Right lobe of liver (tissue), 6 donors: ENCODE data around the gene GPS1. TPM values are rescaled to one million over a fixed set of nuclear protein-coding genes. Genes with fewer than 3 reads are reported as not detected.

Source experiments
- ATAC-seq, 4 donors: fragments of 200-7000 bp; cut with Tn5 transposase; one replicate each; pipeline ENCODE4 v1.9.1; 2020; ENCODE audit warnings: mild to moderate bottlenecking in 4 of 4, moderate library complexity in 4 of 4
- DNase-seq, 3 donors: peaks; one replicate each; pipeline ENCODE4 v3.0.0-alpha.2; 2020
- H3K27ac ChIP-seq, 3 donors: fragments of 200-600 bp; one replicate each; pipeline ENCODE4 v1.8.0; 2022
- H3K27me3 ChIP-seq, 2 donors: fragments of 200-600 bp; one replicate each; pipeline ENCODE4 v1.8.0; 2022
- H3K36me3 ChIP-seq, 4 donors: fragments of 200-600 bp; sonication (generic) in 1 of 4; one replicate each; pipeline versions ENCODE4 v1.5.1 to v1.8.0; 2017 to 2022; ENCODE audit warnings: control low read depth in 1 of 4
- H3K4me1 ChIP-seq, 4 donors: fragments of 200-600 bp; sonication (generic) in 1 of 4; one replicate each; pipeline versions ENCODE4 v1.5.1 to v1.8.0; 2017 to 2022; ENCODE audit warnings: control low read depth in 1 of 4
- H3K4me3 ChIP-seq, 3 donors: fragments of 200-600 bp; one replicate each; pipeline ENCODE4 v1.8.0; 2022
- H3K9me3 ChIP-seq, 4 donors: fragments of 200-600 bp; sonication (generic) in 1 of 4; one replicate each; pipeline versions ENCODE4 v1.5.1 to v1.8.0; 2017 to 2022; ENCODE audit warnings: control low read depth in 1 of 4
- CTCF ChIP-seq, 4 donors: fragments of 200-600 bp in 3 of 4; fragments of 450-650 bp in 1 of 4; IDR thresholded peaks; one replicate each; pipeline versions ENCODE4 v1.5.1 to v1.8.0; 2016 to 2022; ENCODE audit warnings: antibody characterized with exemption in 4 of 4, mild to moderate bottlenecking in 2 of 4
- POLR2A ChIP-seq: fragments of 450-650 bp; IDR thresholded peaks from one replicate; pipeline ENCODE4 v1.6.1; 2017; ENCODE audit warnings: antibody characterized with exemption, mild to moderate bottlenecking
- WGBS: methylation state at CpG from one replicate; pipeline ENCODE4 v1.1.6; 2018; ENCODE audit warnings: low coverage, low lambda C conversion rate; ENCODE audit not compliant: insufficient coverage; ENCODE audit errors: missing lambda C conversion rate; 5-methylcytosine and 5-hydroxymethylcytosine counted together
- intact Hi-C, 2 donors: fragments of 100-400 bp; cut with DNase I; formaldehyde crosslinking; loops; one replicate each; pipeline versions ENCODE4 v1.11.2 to v1.14.1; 2022
- total RNA-seq, 6 experiments: library from RNA; depleted of rRNA in 2 of 6; stranded (reverse); fragments of >200 nt in 2 of 6; fragmentation: NEBNext Ultra II Directional in 3 of 6; extraction: Animal tissue kit (Norgen Biotek cat#: 25700) in 3 of 6; gene quantifications; one replicate each; pipeline versions ENCODE4 v1.1.0 to v1.2.4, GENCODE V29; 2016 to 2023
- donor health status: DM: no; HTN: yes; CAD: no.
- donor health status: DM: no; HTN: no; CAD: no.
- donor health status: DM: no; HTN: no; CAD: no.
- donor health status: DM: no; HTN: yes; CAD: no.
- donor health status: DM: no; HTN: yes; CAD: no.

The GPS1 gene
- total RNA-seq, 6 experiments from 2014 or later = 46.5 to 93.5 (median 62.1) TPM

GRCh38 chr17:82008258-82008940, 43.3 kb upstream of the GPS1 start:
- Histone ChIP-seq H3K4me3 (no peak overlapping the region), H3K9me3 (no peaks in the 10 kb centered on the region), H3K27ac (no peak overlapping the region), H3K36me3 (peaks cover 0 to 9% (median 0%) of the 10 kb centered on the region in 4 donors), H3K4me1 (no peaks in the 10 kb centered on the region), H3K27me3 (no peaks in the 10 kb centered on the region)
- ATAC-seq (no peak), DNase-seq (no peak)
- intact Hi-C loops = no loop called here
- no peak for TF ChIP-seq POLR2A
- WGBS = no CpG with 5 or more reads among the region's 26 CpGs

GRCh38 chr17:82008941-82009405, 42.7 kb upstream of the GPS1 start:
- TF ChIP-seq CTCF (IDR thresholded peaks at IDR 0.05) (no peak), POLR2A (no peak)
- H3K27me3 ChIP-seq = no peaks in the 10 kb centered on the region
- ATAC-seq (no peak), DNase-seq (no peak)
- H3K4me1 ChIP-seq = no peaks in the 10 kb centered on the region
- WGBS = no CpG with 5 or more reads among the region's 28 CpGs
- intact Hi-C loops = no loop called here
- no peaks in the 10 kb centered on the region for H3K9me3 ChIP-seq
- peaks cover 0 to 9% (median 0%) of the 10 kb centered on the region in 4 donors for H3K36me3 ChIP-seq
- H3K4me3 ChIP-seq = no peak overlapping the region
- no peak overlapping the region for H3K27ac ChIP-seq

GRCh38 chr17:82009413-82009812, 42.3 kb upstream of the GPS1 start:
- Histone ChIP-seq H3K9me3 (no peaks in the 10 kb centered on the region), H3K4me3 (no peak overlapping the region), H3K27ac (no peak overlapping the region), H3K4me1 (no peaks in the 10 kb centered on the region), H3K36me3 (peaks cover 0 to 9% (median 0%) of the 10 kb centered on the region in 4 donors), H3K27me3 (no peaks in the 10 kb centered on the region)
- DNase-seq (no peak), ATAC-seq (no peak)
- intact Hi-C loops = no loop called here
- TF ChIP-seq CTCF (IDR thresholded peaks at IDR 0.05) = no peak
- no peak for TF ChIP-seq POLR2A
- WGBS = 62% methylated on average over 5 of the region's 15 CpGs

GRCh38 chr17:82010575-82011525, 40.8 kb upstream of the GPS1 start:
- TF ChIP-seq CTCF (IDR thresholded peaks at IDR 0.05) (no peak), POLR2A (no peak)
- H3K36me3 ChIP-seq = peaks cover 0 to 9% (median 0%) of the 10 kb centered on the region in 4 donors
- DNase-seq = no peak
- H3K4me1 ChIP-seq = no peaks in the 10 kb centered on the region
- no peak overlapping the region for H3K4me3 ChIP-seq
- 93% methylated on average over 10 of the region's 39 CpGs for WGBS
- intact Hi-C loops = loop anchor here in 1 of 2 donors (10.0 kb wide), 1 partner anchor 126 kb away; no protein-coding TSS in a partner anchor
- H3K27ac ChIP-seq = no peak overlapping the region
- ATAC-seq = no peak
- no peaks in the 10 kb centered on the region for H3K9me3 ChIP-seq
- no peaks in the 10 kb centered on the region for H3K27me3 ChIP-seq
